CD4-positive, alpha-beta T cell (primary cell): ENCODE measurements around the gene BLOC1S4. TPM values are rescaled to one million over a fixed set of nuclear protein-coding genes. Genes with fewer than 3 reads are reported as not detected.
A peak's percentile ranks its signal among the peaks of the same experiment; 100 is the strongest.

Experiments
- ATAC-seq: fragments of 200-7000 bp; cut with Tn5 transposase; one replicate; pipeline ENCODE4 v1.10.0; 2022; ENCODE audit warnings: mild to moderate bottlenecking; ENCODE audit not compliant: poor library complexity
- CTCF ChIA-PET: fragments of 350-600 bp; sonication (Branson Sonifier 250); formaldehyde crosslinking; loops from one replicate; lab custom pipeline; 2021; ENCODE audit warnings: antibody characterized with exemption, inconsistent platforms; lab: Charles Lee
- POLR2A ChIA-PET: fragments of 350-600 bp; sonication (Branson Sonifier 250); formaldehyde crosslinking; loops from one replicate; lab custom pipeline; 2021; ENCODE audit warnings: antibody characterized with exemption, inconsistent platforms; lab: Charles Lee
- DNase-seq, 14 experiments: peaks; one replicate each; pipeline ENCODE4 v3.0.0-alpha.2; 2013 to 2020; ENCODE audit warnings: mixed read lengths in 2 of 14
- H3K27ac ChIP-seq, 2 donors: one replicate each; pipeline versions ENCODE4 v1.5.1 to v1.7.0; 2013; ENCODE audit warnings: low read length in 2 of 2, low read depth in 1 of 2, mild to moderate bottlenecking in 1 of 2
- H3K27me3 ChIP-seq, 2 experiments: 1 replicate in 1 of 2; 2 replicates in 1 of 2; pipeline versions ENCODE4 v1.6.1 to v1.7.0; 2013; ENCODE audit warnings: low read length in 2 of 2, control low read depth in 1 of 2, mild to moderate bottlenecking in 1 of 2, moderate library complexity in 1 of 2; ENCODE audit not compliant: insufficient read depth in 2 of 2, control insufficient read depth in 1 of 2
- H3K36me3 ChIP-seq: one replicate; pipeline ENCODE4 v1.6.1; 2013; ENCODE audit warnings: low read length, control low read depth; ENCODE audit not compliant: insufficient read depth
- H3K4me1 ChIP-seq: one replicate; pipeline ENCODE4 v1.6.1; 2013; ENCODE audit warnings: low read length, control low read depth; ENCODE audit not compliant: insufficient read depth
- H3K4me3 ChIP-seq: one replicate; pipeline ENCODE4 v1.5.1; 2013; ENCODE audit warnings: mild to moderate bottlenecking, low read length, moderate library complexity
- H3K9me3 ChIP-seq, 2 experiments: 1 replicate in 1 of 2; 2 replicates in 1 of 2; pipeline versions ENCODE4 v1.6.1 to v1.7.0; 2013; ENCODE audit warnings: low read length in 2 of 2, mild to moderate bottlenecking in 2 of 2, control low read depth in 1 of 2, moderate library complexity in 1 of 2; ENCODE audit not compliant: control insufficient read depth in 1 of 2, insufficient read depth in 1 of 2
- H3K27ac Mint-ChIP-seq: one replicate; pipeline ENCODE4 v1.8.0; 2020; ENCODE audit warnings: mixed read lengths
- H3K27me3 Mint-ChIP-seq: one replicate; pipeline ENCODE4 v1.8.0; 2021; ENCODE audit warnings: mixed read lengths
- H3K36me3 Mint-ChIP-seq: one replicate; pipeline ENCODE4 v1.8.0; 2021; ENCODE audit warnings: low read depth, mixed read lengths
- H3K4me1 Mint-ChIP-seq: one replicate; pipeline ENCODE4 v1.8.0; 2021; ENCODE audit warnings: low read depth, mixed read lengths
- H3K4me3 Mint-ChIP-seq: one replicate; pipeline ENCODE4 v1.8.0; 2020; ENCODE audit warnings: mild to moderate bottlenecking, mixed read lengths
- H3K9me3 Mint-ChIP-seq: one replicate; pipeline ENCODE4 v1.8.0; 2020; ENCODE audit warnings: mixed read lengths
- intact Hi-C, 2 experiments: fragments of 100-400 bp; cut with DNase I in 1 of 2; cut with micrococcal nuclease in 1 of 2; formaldehyde crosslinking; loops; one replicate each; pipeline versions ENCODE4 v1.15.1 to v1.9.0; 2023 to 2025; cut with DNase I, micrococcal nuclease
- total RNA-seq, 174 experiments: library from RNA in 2 of 174; stranded (reverse) in 2 of 174; gene quantifications; one replicate each; pipeline ENCODE4 v1.2.3 and lab custom pipeline; 2021 to 2026
- TF ChIP-seq, protein P1 (sequence below): fragments of 200-600 bp; IDR thresholded peaks from one replicate; pipeline ENCODE4 v1.8.0; 2022; ENCODE audit warnings: antibody characterized with exemption, mild to moderate bottlenecking

BLOC1S4 gene
- total RNA-seq, 2 experiments from 2014 or later = 24.6 to 27.6 TPM

DNA sequence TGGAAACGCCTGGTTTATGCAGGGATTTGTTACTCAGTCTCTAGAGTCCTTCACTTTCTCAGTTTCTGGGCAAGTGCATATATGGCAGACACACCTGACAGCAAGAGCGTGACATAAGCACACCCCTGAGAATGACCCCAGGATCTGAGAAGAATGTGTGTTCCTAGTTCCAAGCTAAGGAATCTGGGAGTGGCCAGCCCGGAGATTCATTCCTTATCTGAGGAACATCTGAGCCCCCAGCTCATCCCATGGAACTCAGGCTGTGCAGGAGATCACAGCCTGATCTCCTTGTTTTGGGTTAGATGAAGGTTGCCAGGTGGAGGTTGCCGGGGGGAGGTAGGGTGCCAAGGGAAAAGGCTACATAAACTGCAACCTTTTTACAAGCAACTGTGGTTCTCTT, 42.8 kb downstream of the BLOC1S4 start:
- ChIA-PET POLR2A (no interaction called here), CTCF (interaction anchor here (0.7 kb wide), 1 partner anchor 971 kb away, joined by 3 read pairs; no protein-coding TSS in a partner anchor)
- TF ChIP-seq, protein P1, sequence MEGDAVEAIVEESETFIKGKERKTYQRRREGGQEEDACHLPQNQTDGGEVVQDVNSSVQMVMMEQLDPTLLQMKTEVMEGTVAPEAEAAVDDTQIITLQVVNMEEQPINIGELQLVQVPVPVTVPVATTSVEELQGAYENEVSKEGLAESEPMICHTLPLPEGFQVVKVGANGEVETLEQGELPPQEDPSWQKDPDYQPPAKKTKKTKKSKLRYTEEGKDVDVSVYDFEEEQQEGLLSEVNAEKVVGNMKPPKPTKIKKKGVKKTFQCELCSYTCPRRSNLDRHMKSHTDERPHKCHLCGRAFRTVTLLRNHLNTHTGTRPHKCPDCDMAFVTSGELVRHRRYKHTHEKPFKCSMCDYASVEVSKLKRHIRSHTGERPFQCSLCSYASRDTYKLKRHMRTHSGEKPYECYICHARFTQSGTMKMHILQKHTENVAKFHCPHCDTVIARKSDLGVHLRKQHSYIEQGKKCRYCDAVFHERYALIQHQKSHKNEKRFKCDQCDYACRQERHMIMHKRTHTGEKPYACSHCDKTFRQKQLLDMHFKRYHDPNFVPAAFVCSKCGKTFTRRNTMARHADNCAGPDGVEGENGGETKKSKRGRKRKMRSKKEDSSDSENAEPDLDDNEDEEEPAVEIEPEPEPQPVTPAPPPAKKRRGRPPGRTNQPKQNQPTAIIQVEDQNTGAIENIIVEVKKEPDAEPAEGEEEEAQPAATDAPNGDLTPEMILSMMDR = no peak
- DNase-seq (no peak), ATAC-seq (no peak)
- Histone ChIP-seq H3K27ac (no peak overlapping the region), H3K27me3 (no peaks in the 10 kb centered on the region), H3K36me3 (no peaks in the 10 kb centered on the region), H3K4me1 (peaks cover 4% of the 10 kb centered on the region), H3K4me3 (no peak overlapping the region), H3K9me3 (no peaks in the 10 kb centered on the region)
- Mint-ChIP-seq H3K27me3 (no peaks in the 10 kb centered on the region), H3K9me3 (no peaks in the 10 kb centered on the region), H3K36me3 (no peaks in the 10 kb centered on the region), H3K4me1 (no peaks in the 10 kb centered on the region), H3K4me3 (no peak overlapping the region), H3K27ac (no peak overlapping the region)
- intact Hi-C loops = no loop called here

DNA sequence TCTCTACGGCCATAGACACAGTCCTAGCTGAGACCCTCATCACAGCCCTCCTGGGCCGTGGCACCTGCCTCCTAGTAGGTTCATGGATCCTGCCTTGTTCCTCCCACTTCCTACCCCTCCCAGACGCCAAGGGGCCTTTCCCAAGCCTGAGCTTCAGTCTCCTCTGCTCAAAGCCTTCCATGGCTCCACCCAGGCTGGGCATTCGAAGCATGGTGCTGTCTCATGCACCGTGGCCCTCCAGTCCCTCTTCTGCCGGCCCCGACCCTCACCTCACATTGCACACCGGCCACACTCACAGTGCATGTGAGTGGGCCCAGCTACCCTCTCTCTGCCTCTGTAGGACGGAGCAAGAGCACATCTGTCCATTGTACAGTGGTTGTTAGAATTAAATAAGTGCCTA, 44.9 kb downstream of the BLOC1S4 start:
- DNase-seq = no peak
- ATAC-seq = no peak
- intact Hi-C loops = no loop called here
- Mint-ChIP-seq H3K36me3 (no peaks in the 10 kb centered on the region), H3K27ac (no peak overlapping the region), H3K9me3 (no peaks in the 10 kb centered on the region), H3K4me3 (no peak overlapping the region), H3K27me3 (no peaks in the 10 kb centered on the region), H3K4me1 (no peaks in the 10 kb centered on the region)
- ChIA-PET POLR2A (no interaction called here), CTCF (no interaction called here)
- no peak overlapping the region for H3K27ac ChIP-seq
- H3K27me3 ChIP-seq = no peaks in the 10 kb centered on the region
- no peak overlapping the region for H3K4me3 ChIP-seq
- H3K4me1 ChIP-seq = peaks cover 4% of the 10 kb centered on the region
- no peaks in the 10 kb centered on the region for H3K9me3 ChIP-seq
- TF ChIP-seq, protein P1 = no peak
- no peaks in the 10 kb centered on the region for H3K36me3 ChIP-seq

DNA sequence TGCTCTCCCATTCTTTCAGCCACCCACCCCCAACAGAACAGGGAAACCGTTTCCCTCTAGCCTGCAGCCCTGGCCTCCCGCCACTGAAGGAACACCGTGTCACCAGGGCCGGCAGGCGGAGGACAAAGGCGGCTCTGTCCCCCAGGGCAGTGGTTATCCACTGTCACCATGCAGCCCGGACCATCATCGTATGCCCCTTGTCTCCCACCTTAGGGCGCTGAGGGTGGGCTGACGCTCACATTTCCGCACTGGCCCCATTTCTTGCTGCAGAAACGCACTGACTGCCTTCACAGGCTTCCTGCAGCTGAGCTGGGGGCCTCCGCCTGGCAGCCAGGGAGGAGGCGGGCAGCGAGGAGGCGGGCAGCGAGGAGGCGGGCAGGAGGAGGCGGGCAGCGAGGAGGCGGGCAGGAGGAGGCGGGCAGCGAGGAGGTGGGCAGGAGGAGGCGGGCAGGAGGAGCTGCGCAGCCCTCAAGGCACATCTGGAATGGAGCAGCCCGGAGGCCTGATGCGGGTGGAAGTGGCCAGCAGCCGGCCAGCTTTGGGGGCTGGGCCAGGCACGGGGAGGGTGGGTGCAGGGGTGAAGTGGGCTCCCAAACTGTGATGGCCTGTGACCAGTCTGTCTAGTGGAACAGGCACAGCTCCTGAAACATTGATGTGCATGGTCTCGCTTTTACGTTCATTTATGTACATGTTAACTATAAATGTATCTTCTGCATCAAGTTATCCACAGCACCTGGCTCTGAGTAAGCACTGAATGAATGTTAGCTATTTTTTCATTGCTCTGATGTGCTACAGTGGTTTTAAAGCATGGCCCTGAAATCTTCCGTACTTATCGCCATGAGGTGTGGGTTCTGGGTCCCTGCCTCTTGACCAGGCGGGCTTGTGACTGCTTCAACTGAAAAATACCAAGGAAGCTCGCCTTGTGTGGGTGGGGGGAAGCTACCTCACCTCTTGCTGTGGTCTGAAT, 46.0 kb downstream of the BLOC1S4 start:
- DNase-seq (peak in 4 of 14 experiments; percentile 6 to 58 (median 31)), ATAC-seq (no peak)
- CTCF ChIA-PET = no interaction called here
- POLR2A ChIA-PET = interaction anchor here (1.5 kb wide), 1 partner anchor 121 kb away, joined by 4 read pairs; the partner anchor contains the start of gene MRFAP1
- H3K4me3 ChIP-seq = no peak overlapping the region
- no peak overlapping the region for H3K27ac ChIP-seq
- Mint-ChIP-seq H3K4me3 (no peak overlapping the region), H3K4me1 (no peaks in the 10 kb centered on the region), H3K36me3 (no peaks in the 10 kb centered on the region), H3K27ac (no peak overlapping the region), H3K9me3 (no peaks in the 10 kb centered on the region), H3K27me3 (no peaks in the 10 kb centered on the region)
- peaks cover 4% of the 10 kb centered on the region for H3K4me1 ChIP-seq
- no peaks in the 10 kb centered on the region for H3K36me3 ChIP-seq
- no peaks in the 10 kb centered on the region for H3K27me3 ChIP-seq
- H3K9me3 ChIP-seq = no peaks in the 10 kb centered on the region
- TF ChIP-seq, protein P1 = no peak
- intact Hi-C loops = no loop called here
